SU-DHL-6 (cell line): Measurements from ENCODE around the gene TEAD1.

Experiments used
- H2AFZ ChIP-seq: fragments of 200-600 bp; sonication (generic); 2 replicates; pipeline ENCODE4 v1.6.1; 2014; ENCODE audit warnings: low read depth, mild to moderate bottlenecking, moderate library complexity, mixed read lengths, antibody characterized with exemption, low read length; ENCODE audit not compliant: severe bottlenecking
- H3F3A ChIP-seq: fragments of 200-600 bp; shearing (Covaris generic); 2 replicates; pipeline ENCODE4 v1.6.0; 2016; ENCODE audit warnings: antibody characterized with exemption, mild to moderate bottlenecking; ENCODE audit not compliant: insufficient read depth
- H3K27ac ChIP-seq: fragments of 200-600 bp; sonication (generic); 2 replicates; pipeline ENCODE4 v1.5.1; 2016; ENCODE audit warnings: low read depth, mild to moderate bottlenecking, low read length, moderate library complexity, mixed read lengths
- H3K27me3 ChIP-seq: fragments of 200-600 bp; sonication (generic), shearing (Covaris generic); 2 replicates; pipeline ENCODE4 v1.6.0; 2014; ENCODE audit warnings: mild to moderate bottlenecking, low read length
- H3K36me3 ChIP-seq: fragments of 200-600 bp; sonication (generic); 2 replicates; pipeline ENCODE4 v1.6.1; 2014; ENCODE audit warnings: mild to moderate bottlenecking, low read length, mixed read lengths
- H3K4me2 ChIP-seq: fragments of 300-600, 200-600 bp; shearing (Covaris generic), sonication (generic); 2 replicates; pipeline ENCODE4 v1.6.0; 2014; ENCODE audit warnings: low read length, low read depth, mild to moderate bottlenecking; ENCODE audit not compliant: poor library complexity, severe bottlenecking
- H3K4me3 ChIP-seq: fragments of 200-600 bp; sonication (generic); 2 replicates; pipeline ENCODE4 v1.5.1; 2014; ENCODE audit warnings: antibody characterized with exemption, low read length, mild to moderate bottlenecking, mixed read lengths; ENCODE audit not compliant: insufficient read depth, poor library complexity, severe bottlenecking
- H3K79me2 ChIP-seq: fragments of 200-600 bp; sonication (generic); 2 replicates; pipeline ENCODE4 v1.6.1; 2014; ENCODE audit warnings: mild to moderate bottlenecking, low read length, moderate library complexity; ENCODE audit not compliant: insufficient read depth
- H3K9ac ChIP-seq: fragments of 200-600 bp; sonication (generic); 2 replicates; pipeline ENCODE4 v1.7.0; 2014; ENCODE audit warnings: mild to moderate bottlenecking, low read length
- H3K9me2 ChIP-seq: fragments of 200-600 bp; sonication (generic); replicated peaks from 2 replicates; pipeline ENCODE4 v1.6.1; 2014; ENCODE audit warnings: low read length; ENCODE audit not compliant: insufficient read depth
- H3K9me3 ChIP-seq: fragments of 200-600 bp; sonication (generic); 2 replicates; pipeline ENCODE4 v1.6.1; 2014; ENCODE audit warnings: low read length, mixed read lengths; ENCODE audit not compliant: insufficient read depth
- H4K20me1 ChIP-seq: fragments of 200-600 bp; sonication (generic); 2 replicates; pipeline ENCODE4 v1.6.1; 2014; ENCODE audit warnings: low read depth, mild to moderate bottlenecking, antibody characterized with exemption, low read length, moderate library complexity, mixed read lengths
- CTCF ChIP-seq: fragments of 200-600 bp; sonication (generic); IDR thresholded peaks from one replicate; pipeline ENCODE4 v1.5.1; 2017; ENCODE audit warnings: antibody characterized with exemption, mild to moderate bottlenecking, low read length, moderate library complexity; ENCODE audit not compliant: insufficient read depth, poor library complexity, severe bottlenecking
- EZH2phosphoT487 ChIP-seq: fragments of 200-600 bp; sonication (generic), shearing (Covaris generic); conservative IDR thresholded peaks from 2 replicates; pipeline ENCODE4 v1.6.1; 2018; ENCODE audit warnings: mild to moderate bottlenecking, antibody characterized with exemption, low read length, moderate library complexity, mixed read lengths

The TEAD1 gene

GRCh38 chr11:12822392-12823022 is 148.3 kb downstream of the TEAD1 start:
- H3K27ac ChIP-seq = no peak overlapping the region
- H3K36me3 ChIP-seq = no peaks in the 10 kb centered on the region
- no peak overlapping the region for H2AFZ ChIP-seq
- H3K9me2 ChIP-seq = no peaks in the 10 kb centered on the region
- H3K4me2 ChIP-seq = no peak overlapping the region
- H3F3A ChIP-seq = no peaks in the 10 kb centered on the region
- H3K9ac ChIP-seq = no peak overlapping the region
- no peaks in the 10 kb centered on the region for H4K20me1 ChIP-seq
- H3K4me3 ChIP-seq = no peak overlapping the region
- no peak for TF ChIP-seq EZH2phosphoT487
- no peak for TF ChIP-seq CTCF
- no peaks in the 10 kb centered on the region for H3K79me2 ChIP-seq
- H3K27me3 ChIP-seq = no peaks in the 10 kb centered on the region
- H3K9me3 ChIP-seq = no peaks in the 10 kb centered on the region

GRCh38 chr11:12824281-12825041 is 150.2 kb downstream of the TEAD1 start:
- no peak overlapping the region for H2AFZ ChIP-seq
- no peak overlapping the region for H3K4me2 ChIP-seq
- TF ChIP-seq EZH2phosphoT487 (no peak), CTCF (no peak)
- no peaks in the 10 kb centered on the region for H3K9me2 ChIP-seq
- H3K79me2 ChIP-seq = no peaks in the 10 kb centered on the region
- no peaks in the 10 kb centered on the region for H4K20me1 ChIP-seq
- H3K27me3 ChIP-seq = no peaks in the 10 kb centered on the region
- no peak overlapping the region for H3K4me3 ChIP-seq
- H3K9ac ChIP-seq = no peak overlapping the region
- no peaks in the 10 kb centered on the region for H3K36me3 ChIP-seq
- no peak overlapping the region for H3K27ac ChIP-seq
- H3K9me3 ChIP-seq = no peaks in the 10 kb centered on the region
- H3F3A ChIP-seq = no peaks in the 10 kb centered on the region

- Histone ChIP-seq H3K9me2 (no peaks in the 10 kb centered on the region), H3K9ac (no peak overlapping the region), H3K9me3 (no peaks in the 10 kb centered on the region), H2AFZ (no peak overlapping the region), H3K79me2 (no peaks in the 10 kb centered on the region), H3K36me3 (no peaks in the 10 kb centered on the region), H3K4me3 (no peak overlapping the region), H3F3A (no peaks in the 10 kb centered on the region), H3K4me2 (no peak overlapping the region), H3K27me3 (no peaks in the 10 kb centered on the region), H4K20me1 (no peaks in the 10 kb centered on the region), H3K27ac (no peak overlapping the region)
- TF ChIP-seq EZH2phosphoT487 (no peak), CTCF (no peak)
Observed at GRCh38 chr11:12826441-12826840, 152.2 kb downstream of the TEAD1 start.
